HepG2 (cell line): ENCODE data around the gene SYNGR2. TPM values are rescaled to one million over a fixed set of nuclear protein-coding genes. Genes with fewer than 3 reads are reported as not detected.

ENCODE experiments used
- CAMTA2 ChIP-seq: sonication (generic); formaldehyde crosslinking; IDR thresholded peaks from 2 replicates; pipeline ENCODE4 v1.4.0; 2020; ENCODE audit warnings: mild to moderate bottlenecking, missing genetic modification reagents, borderline replicate concordance
- FLYWCH1 ChIP-seq: sonication (generic); formaldehyde crosslinking; IDR thresholded peaks from 2 replicates; pipeline ENCODE4 v1.8.1; 2023; ENCODE audit warnings: mild to moderate bottlenecking, missing genetic modification reagents
- GABPB1 ChIP-seq: IDR thresholded peaks from 2 replicates; pipeline ENCODE4 v1.6.1; 2016; ENCODE audit warnings: mild to moderate bottlenecking, missing genetic modification reagents, moderate library complexity, missing compliant biosample characterization
- NFE2L2 ChIP-seq: fragments of 150-350 bp; IDR thresholded peaks from 2 replicates; pipeline ENCODE4 v1.6.1; 2014; ENCODE audit warnings: low read length
- RFX1 ChIP-seq: fragments of 450-650 bp; IDR thresholded peaks from 2 replicates; pipeline ENCODE4 v1.6.1; 2017
- SRSF1 ChIP-seq: fragments of 200-400 bp; formaldehyde crosslinking; optimal IDR thresholded peaks from 2 replicates; pipeline ENCODE3; 2017; ENCODE audit warnings: mild to moderate bottlenecking, low read depth, low read length, moderate library complexity
- ZNF232 ChIP-seq: sonication (generic); formaldehyde crosslinking; IDR thresholded peaks from 2 replicates; pipeline ENCODE4 v1.4.0; 2020; ENCODE audit warnings: missing genetic modification reagents, borderline replicate concordance
- polyA plus RNA-seq, 8 experiments: library from polyadenylated mRNA; depleted of rRNA in 3 of 8; stranded (reverse) in 7 of 8; unstranded in 1 of 8; fragments of >200 nt; fragmentation: Illumina TruSeq in 4 of 8; extraction: Trizol in 4 of 8; gene quantifications; 2 replicates each; pipeline versions ENCODE4 v1.2.1 to v1.2.3, GENCODE V29; 2011 to 2016; ENCODE audit warnings: low read depth in 4 of 8, missing spikeins in 1 of 8, mixed read lengths in 1 of 8; ENCODE audit not compliant: insufficient read depth in 1 of 8
- total RNA-seq, 5 experiments: library from RNA; depleted of rRNA; stranded (reverse); fragments of >200 nt; fragmentation: Illumina TruSeq; extraction: Trizol; gene quantifications; 2 replicates each; pipeline ENCODE4 v1.2.3, GENCODE V29; 2016; ENCODE audit warnings: low read depth in 1 of 5
- TF ChIP-seq, protein P1 (sequence below): IDR thresholded peaks from 2 replicates; pipeline ENCODE4 v1.6.1; 2016; ENCODE audit warnings: low read depth, missing genetic modification reagents, missing compliant biosample characterization
- TF ChIP-seq, protein P2 (sequence below): sonication (generic); formaldehyde crosslinking; IDR thresholded peaks from 2 replicates; pipeline ENCODE4 v1.5.0; 2020; ENCODE audit warnings: missing genetic modification reagents
- TF ChIP-seq, protein P3 (sequence below): sonication (generic); formaldehyde crosslinking; IDR thresholded peaks from 2 replicates; pipeline ENCODE4 v1.8.0; 2022; ENCODE audit warnings: missing genetic modification reagents, low read depth, mild to moderate bottlenecking, borderline replicate concordance
- TF ChIP-seq, protein P4 (sequence below): sonication (generic); formaldehyde crosslinking; conservative IDR thresholded peaks from 2 replicates; pipeline ENCODE4 v1.4.0; 2020; ENCODE audit warnings: mild to moderate bottlenecking, missing genetic modification reagents, moderate library complexity
- TF ChIP-seq, protein P5 (sequence below): sonication (generic); formaldehyde crosslinking; IDR thresholded peaks from 2 replicates; pipeline ENCODE4; 2020; ENCODE audit warnings: missing genetic modification reagents, mild to moderate bottlenecking, borderline replicate concordance
- TF ChIP-seq, protein P6 (sequence below): IDR thresholded peaks from 2 replicates; pipeline ENCODE4 v1.6.1; 2016; ENCODE audit warnings: missing genetic modification reagents, missing compliant biosample characterization

The SYNGR2 gene
- total and polyA plus RNA-seq, 2 of the 13 experiments (the other 11 are each of a cell fraction or from before 2014, with no cell fraction given) = 46.7 to 170 TPM

DNA sequence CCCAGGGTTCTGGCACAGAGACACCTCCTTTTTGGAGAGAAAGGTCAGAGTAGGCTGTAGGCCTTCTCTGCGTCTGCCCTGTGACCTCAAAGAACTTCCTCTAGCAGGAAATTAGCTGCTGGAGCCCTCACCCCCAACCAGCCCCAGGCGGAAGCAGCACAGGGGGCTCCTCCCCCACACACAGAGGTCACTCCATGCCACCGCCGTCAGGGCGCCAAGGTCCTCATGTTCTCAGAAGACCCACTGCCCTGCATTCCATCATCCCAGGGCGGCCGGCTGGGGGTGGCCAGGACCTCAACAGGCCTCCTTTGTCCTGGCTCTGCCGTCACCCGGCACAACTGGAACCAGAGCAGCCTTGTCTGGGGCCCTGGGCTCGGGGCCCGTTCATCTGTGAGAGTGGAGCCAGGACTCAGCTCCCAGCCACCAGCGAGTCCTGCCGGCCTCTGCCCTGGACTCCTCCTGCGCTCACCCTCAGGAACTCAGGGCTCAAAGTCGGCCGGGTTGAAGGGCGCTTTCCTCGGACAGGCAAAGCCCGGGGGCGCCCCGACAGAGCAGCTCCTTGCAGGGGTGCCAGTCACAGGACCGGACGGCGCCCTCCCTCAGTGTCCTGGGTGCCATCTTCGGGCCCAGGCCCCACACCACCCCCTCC lies 41.0 kb upstream of the SYNGR2 start (continued):
- TF ChIP-seq, protein P1, sequence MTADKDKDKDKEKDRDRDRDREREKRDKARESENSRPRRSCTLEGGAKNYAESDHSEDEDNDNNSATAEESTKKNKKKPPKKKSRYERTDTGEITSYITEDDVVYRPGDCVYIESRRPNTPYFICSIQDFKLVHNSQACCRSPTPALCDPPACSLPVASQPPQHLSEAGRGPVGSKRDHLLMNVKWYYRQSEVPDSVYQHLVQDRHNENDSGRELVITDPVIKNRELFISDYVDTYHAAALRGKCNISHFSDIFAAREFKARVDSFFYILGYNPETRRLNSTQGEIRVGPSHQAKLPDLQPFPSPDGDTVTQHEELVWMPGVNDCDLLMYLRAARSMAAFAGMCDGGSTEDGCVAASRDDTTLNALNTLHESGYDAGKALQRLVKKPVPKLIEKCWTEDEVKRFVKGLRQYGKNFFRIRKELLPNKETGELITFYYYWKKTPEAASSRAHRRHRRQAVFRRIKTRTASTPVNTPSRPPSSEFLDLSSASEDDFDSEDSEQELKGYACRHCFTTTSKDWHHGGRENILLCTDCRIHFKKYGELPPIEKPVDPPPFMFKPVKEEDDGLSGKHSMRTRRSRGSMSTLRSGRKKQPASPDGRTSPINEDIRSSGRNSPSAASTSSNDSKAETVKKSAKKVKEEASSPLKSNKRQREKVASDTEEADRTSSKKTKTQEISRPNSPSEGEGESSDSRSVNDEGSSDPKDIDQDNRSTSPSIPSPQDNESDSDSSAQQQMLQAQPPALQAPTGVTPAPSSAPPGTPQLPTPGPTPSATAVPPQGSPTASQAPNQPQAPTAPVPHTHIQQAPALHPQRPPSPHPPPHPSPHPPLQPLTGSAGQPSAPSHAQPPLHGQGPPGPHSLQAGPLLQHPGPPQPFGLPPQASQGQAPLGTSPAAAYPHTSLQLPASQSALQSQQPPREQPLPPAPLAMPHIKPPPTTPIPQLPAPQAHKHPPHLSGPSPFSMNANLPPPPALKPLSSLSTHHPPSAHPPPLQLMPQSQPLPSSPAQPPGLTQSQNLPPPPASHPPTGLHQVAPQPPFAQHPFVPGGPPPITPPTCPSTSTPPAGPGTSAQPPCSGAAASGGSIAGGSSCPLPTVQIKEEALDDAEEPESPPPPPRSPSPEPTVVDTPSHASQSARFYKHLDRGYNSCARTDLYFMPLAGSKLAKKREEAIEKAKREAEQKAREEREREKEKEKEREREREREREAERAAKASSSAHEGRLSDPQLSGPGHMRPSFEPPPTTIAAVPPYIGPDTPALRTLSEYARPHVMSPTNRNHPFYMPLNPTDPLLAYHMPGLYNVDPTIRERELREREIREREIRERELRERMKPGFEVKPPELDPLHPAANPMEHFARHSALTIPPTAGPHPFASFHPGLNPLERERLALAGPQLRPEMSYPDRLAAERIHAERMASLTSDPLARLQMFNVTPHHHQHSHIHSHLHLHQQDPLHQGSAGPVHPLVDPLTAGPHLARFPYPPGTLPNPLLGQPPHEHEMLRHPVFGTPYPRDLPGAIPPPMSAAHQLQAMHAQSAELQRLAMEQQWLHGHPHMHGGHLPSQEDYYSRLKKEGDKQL = no peak; the same call in 1 of the 2 replicates
- TF ChIP-seq, protein P2, sequence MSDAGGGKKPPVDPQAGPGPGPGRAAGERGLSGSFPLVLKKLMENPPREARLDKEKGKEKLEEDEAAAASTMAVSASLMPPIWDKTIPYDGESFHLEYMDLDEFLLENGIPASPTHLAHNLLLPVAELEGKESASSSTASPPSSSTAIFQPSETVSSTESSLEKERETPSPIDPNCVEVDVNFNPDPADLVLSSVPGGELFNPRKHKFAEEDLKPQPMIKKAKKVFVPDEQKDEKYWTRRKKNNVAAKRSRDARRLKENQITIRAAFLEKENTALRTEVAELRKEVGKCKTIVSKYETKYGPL (CRISPR knock-in tag) = no peak
- TF ChIP-seq, protein P3, sequence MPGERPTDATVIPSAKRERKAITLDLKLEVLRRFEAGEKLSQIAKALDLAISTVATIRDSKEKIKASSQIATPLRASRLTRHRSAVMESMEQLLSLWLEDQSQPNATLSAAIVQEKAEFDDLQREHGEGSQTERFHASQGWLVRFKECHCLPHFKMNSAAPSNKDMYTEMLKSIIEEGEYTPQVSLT (CRISPR knock-in tag) = no peak
- TF ChIP-seq, protein P4, sequence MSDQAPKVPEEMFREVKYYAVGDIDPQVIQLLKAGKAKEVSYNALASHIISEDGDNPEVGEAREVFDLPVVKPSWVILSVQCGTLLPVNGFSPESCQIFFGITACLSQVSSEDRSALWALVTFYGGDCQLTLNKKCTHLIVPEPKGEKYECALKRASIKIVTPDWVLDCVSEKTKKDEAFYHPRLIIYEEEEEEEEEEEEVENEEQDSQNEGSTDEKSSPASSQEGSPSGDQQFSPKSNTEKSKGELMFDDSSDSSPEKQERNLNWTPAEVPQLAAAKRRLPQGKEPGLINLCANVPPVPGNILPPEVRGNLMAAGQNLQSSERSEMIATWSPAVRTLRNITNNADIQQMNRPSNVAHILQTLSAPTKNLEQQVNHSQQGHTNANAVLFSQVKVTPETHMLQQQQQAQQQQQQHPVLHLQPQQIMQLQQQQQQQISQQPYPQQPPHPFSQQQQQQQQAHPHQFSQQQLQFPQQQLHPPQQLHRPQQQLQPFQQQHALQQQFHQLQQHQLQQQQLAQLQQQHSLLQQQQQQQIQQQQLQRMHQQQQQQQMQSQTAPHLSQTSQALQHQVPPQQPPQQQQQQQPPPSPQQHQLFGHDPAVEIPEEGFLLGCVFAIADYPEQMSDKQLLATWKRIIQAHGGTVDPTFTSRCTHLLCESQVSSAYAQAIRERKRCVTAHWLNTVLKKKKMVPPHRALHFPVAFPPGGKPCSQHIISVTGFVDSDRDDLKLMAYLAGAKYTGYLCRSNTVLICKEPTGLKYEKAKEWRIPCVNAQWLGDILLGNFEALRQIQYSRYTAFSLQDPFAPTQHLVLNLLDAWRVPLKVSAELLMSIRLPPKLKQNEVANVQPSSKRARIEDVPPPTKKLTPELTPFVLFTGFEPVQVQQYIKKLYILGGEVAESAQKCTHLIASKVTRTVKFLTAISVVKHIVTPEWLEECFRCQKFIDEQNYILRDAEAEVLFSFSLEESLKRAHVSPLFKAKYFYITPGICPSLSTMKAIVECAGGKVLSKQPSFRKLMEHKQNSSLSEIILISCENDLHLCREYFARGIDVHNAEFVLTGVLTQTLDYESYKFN (CRISPR knock-in tag) = peak; percentile 84
- TF ChIP-seq ZNF232 (no peak), CAMTA2 (no peak), GABPB1 (CRISPR knock-in tag) (peak; percentile 90), NFE2L2 (no peak), RFX1 (no peak), SRSF1 (peak; percentile 40), FLYWCH1 (CRISPR knock-in tag) (no peak)
- TF ChIP-seq, protein P5, sequence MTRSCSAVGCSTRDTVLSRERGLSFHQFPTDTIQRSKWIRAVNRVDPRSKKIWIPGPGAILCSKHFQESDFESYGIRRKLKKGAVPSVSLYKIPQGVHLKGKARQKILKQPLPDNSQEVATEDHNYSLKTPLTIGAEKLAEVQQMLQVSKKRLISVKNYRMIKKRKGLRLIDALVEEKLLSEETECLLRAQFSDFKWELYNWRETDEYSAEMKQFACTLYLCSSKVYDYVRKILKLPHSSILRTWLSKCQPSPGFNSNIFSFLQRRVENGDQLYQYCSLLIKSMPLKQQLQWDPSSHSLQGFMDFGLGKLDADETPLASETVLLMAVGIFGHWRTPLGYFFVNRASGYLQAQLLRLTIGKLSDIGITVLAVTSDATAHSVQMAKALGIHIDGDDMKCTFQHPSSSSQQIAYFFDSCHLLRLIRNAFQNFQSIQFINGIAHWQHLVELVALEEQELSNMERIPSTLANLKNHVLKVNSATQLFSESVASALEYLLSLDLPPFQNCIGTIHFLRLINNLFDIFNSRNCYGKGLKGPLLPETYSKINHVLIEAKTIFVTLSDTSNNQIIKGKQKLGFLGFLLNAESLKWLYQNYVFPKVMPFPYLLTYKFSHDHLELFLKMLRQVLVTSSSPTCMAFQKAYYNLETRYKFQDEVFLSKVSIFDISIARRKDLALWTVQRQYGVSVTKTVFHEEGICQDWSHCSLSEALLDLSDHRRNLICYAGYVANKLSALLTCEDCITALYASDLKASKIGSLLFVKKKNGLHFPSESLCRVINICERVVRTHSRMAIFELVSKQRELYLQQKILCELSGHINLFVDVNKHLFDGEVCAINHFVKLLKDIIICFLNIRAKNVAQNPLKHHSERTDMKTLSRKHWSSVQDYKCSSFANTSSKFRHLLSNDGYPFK (CRISPR knock-in tag) = peak; percentile 89; the same call in 1 of the 2 replicates
- TF ChIP-seq, protein P6, sequence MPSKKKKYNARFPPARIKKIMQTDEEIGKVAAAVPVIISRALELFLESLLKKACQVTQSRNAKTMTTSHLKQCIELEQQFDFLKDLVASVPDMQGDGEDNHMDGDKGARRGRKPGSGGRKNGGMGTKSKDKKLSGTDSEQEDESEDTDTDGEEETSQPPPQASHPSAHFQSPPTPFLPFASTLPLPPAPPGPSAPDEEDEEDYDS (CRISPR knock-in tag) = peak; percentile 82
